HepG2 (cell line): ENCODE results near the gene FKBP1A. TPM values are rescaled to one million over a fixed set of nuclear protein-coding genes. Genes with fewer than 3 reads are reported as not detected.

Experiments
- ATAC-seq: fragments of 200-7000 bp; cut with Tn5 transposase; 3 replicates; pipeline ENCODE4 v1.9.1; 2020; ENCODE audit warnings: mild to moderate bottlenecking, moderate library complexity
- BruUV-seq: library from RNA; stranded (reverse); fragments of 400-500 nt; replicated peaks from 2 replicates; lab custom pipeline; 2021; lab: Mats Ljungman, UMichigan
- CTCF ChIA-PET: fragments of 300-600 bp; formaldehyde crosslinking; extraction: SDS; loops from one replicate; lab custom pipeline; 2021; ENCODE audit warnings: low total read pairs, inconsistent platforms, low intra/inter-chr PET ratio; lab: Yijun Ruan, JAX
- POLR2A ChIA-PET: fragments of 350-600 bp; sonication (Branson Sonifier 250); formaldehyde crosslinking; loops from one replicate; lab custom pipeline; 2020; ENCODE audit warnings: antibody characterized with exemption, inconsistent platforms; lab: Yijun Ruan, JAX
- DNase-seq: peaks from one replicate; pipeline ENCODE4 v3.0.0-alpha.2; 2015; ENCODE audit warnings: low spot score
- FAIRE-seq: peaks from 3 replicates; lab custom pipeline; 2011; peaks lifted over from hg19 to GRCh38; lab: Jason Lieb, UNC
- H2AFZ ChIP-seq: one replicate; pipeline ENCODE4 v1.6.1; 2011; ENCODE audit warnings: low read length, inconsistent platforms
- H3K27ac ChIP-seq: fragments of 300-600 bp; 3 replicates; pipeline ENCODE4 v1.8.0; 2011; ENCODE audit warnings: mixed run types, mild to moderate bottlenecking, mixed read lengths, low read length, inconsistent platforms; ENCODE audit not compliant: insufficient read depth; ENCODE audit errors: extremely low read length
- H3K27me3 ChIP-seq, 2 experiments: fragments of 200-600 bp in 1 of 2; 2 replicates in 1 of 2; 3 replicates in 1 of 2; pipeline versions ENCODE4 v1.6.0 to v1.8.0; 2011; ENCODE audit warnings: low read length in 2 of 2, mild to moderate bottlenecking in 2 of 2, moderate library complexity in 2 of 2, inconsistent platforms in 1 of 2; ENCODE audit not compliant: insufficient read depth in 2 of 2, control insufficient read depth in 1 of 2
- H3K36me3 ChIP-seq, 2 experiments: fragments of 200-600 bp in 1 of 2; replicated peaks in 1 of 2; 2 replicates in 1 of 2; 3 replicates in 1 of 2; pipeline versions ENCODE4 v1.5.1 to v1.8.0; 2011; ENCODE audit warnings: low read length in 2 of 2, inconsistent platforms in 1 of 2; ENCODE audit not compliant: insufficient read depth in 2 of 2, control insufficient read depth in 1 of 2
- H3K4me1 ChIP-seq: 2 replicates; pipeline ENCODE4 v1.5.1; 2012; ENCODE audit warnings: low read length, inconsistent platforms; ENCODE audit not compliant: insufficient read depth
- H3K4me2 ChIP-seq: 2 replicates; pipeline ENCODE4 v1.6.0; 2011; ENCODE audit warnings: low read depth, low read length, inconsistent platforms
- H3K4me3 ChIP-seq, 3 experiments: fragments of 200-600 bp in 1 of 3; sonication (generic), shearing (Covaris generic) in 1 of 3; replicated peaks in 1 of 3; 2 replicates each; pipeline ENCODE4 v1.5.1; 2011 to 2016; ENCODE audit warnings: low read length in 3 of 3, inconsistent platforms in 2 of 3, low read depth in 2 of 3, mild to moderate bottlenecking in 2 of 3, control low read depth in 1 of 3, mixed read lengths in 1 of 3; ENCODE audit not compliant: insufficient read depth in 1 of 3
- H3K79me2 ChIP-seq: one replicate; pipeline ENCODE4 v1.6.1; 2011; ENCODE audit warnings: low read length, inconsistent platforms; ENCODE audit not compliant: insufficient read depth
- H3K9ac ChIP-seq: 2 replicates; pipeline ENCODE4 v1.6.0; 2011; ENCODE audit warnings: mild to moderate bottlenecking, low read depth, low read length, inconsistent platforms; ENCODE audit not compliant: insufficient read depth
- H3K9me3 ChIP-seq: 2 replicates; pipeline ENCODE4 v1.5.1; 2012; ENCODE audit warnings: mild to moderate bottlenecking, low read length
- H4K20me1 ChIP-seq: 2 replicates; pipeline ENCODE4 v1.6.0; 2011; ENCODE audit warnings: inconsistent platforms, mild to moderate bottlenecking, low read length, moderate library complexity; ENCODE audit not compliant: insufficient read depth
- KDM4B ChIP-seq: sonication (generic); formaldehyde crosslinking; IDR thresholded peaks from 2 replicates; pipeline ENCODE4 v1.4.0; 2020; ENCODE audit warnings: missing genetic modification reagents
- NONO ChIP-seq, 2 experiments: fragments of 450-650 bp in 1 of 2; sonication (generic) in 1 of 2; formaldehyde crosslinking in 1 of 2; IDR thresholded peaks in 1 of 2; conservative IDR thresholded peaks in 1 of 2; 2 replicates each; pipeline versions ENCODE4 v1.6.1 to v1.8.0; 2017 to 2022; ENCODE audit warnings: mild to moderate bottlenecking in 1 of 2, missing genetic modification reagents in 1 of 2, moderate library complexity in 1 of 2
- RBFOX2 ChIP-seq: fragments of 200-400 bp; formaldehyde crosslinking; IDR thresholded peaks from 2 replicates; pipeline ENCODE4 v1.6.1; 2017; ENCODE audit warnings: low read depth, mild to moderate bottlenecking, low read length
- RBM22 ChIP-seq: fragments of 200-400 bp; formaldehyde crosslinking; optimal IDR thresholded peaks from 2 replicates; pipeline ENCODE3; 2017; ENCODE audit warnings: mild to moderate bottlenecking, low read length, moderate library complexity
- STAT5B ChIP-seq: sonication (generic); formaldehyde crosslinking; IDR thresholded peaks from 2 replicates; pipeline ENCODE4 v1.4.0; 2020; ENCODE audit warnings: missing genetic modification reagents
- TEAD2 ChIP-seq: sonication (generic); formaldehyde crosslinking; IDR thresholded peaks from 2 replicates; pipeline ENCODE4 v1.9.0; 2021; ENCODE audit warnings: missing genetic modification reagents
- ZNF501 ChIP-seq: sonication (generic); formaldehyde crosslinking; IDR thresholded peaks from 2 replicates; pipeline ENCODE4 v1.5.1; 2020; ENCODE audit warnings: mild to moderate bottlenecking, moderate library complexity, missing genetic modification reagents
- WGBS: methylation state at CpG from one replicate; pipeline ENCODE4 v1.1.6; 2017; ENCODE audit warnings: low lambda C conversion rate; 5-methylcytosine and 5-hydroxymethylcytosine counted together
- in situ Hi-C: cut with HindIII; loops from 2 replicates; pipeline ENCODE4 v1.10.0; 2017; ENCODE audit warnings: low pct_unique_long_range_greater_than_20kb; ENCODE audit not compliant: extremely low pct_ligation_motif_present
- intact Hi-C: fragments of 100-400 bp; cut with micrococcal nuclease; formaldehyde crosslinking; loops from one replicate; pipeline ENCODE4 v1.10.0; 2022; ENCODE audit not compliant: unreplicated experiment
- polyA plus RNA-seq, 8 experiments: library from polyadenylated mRNA; depleted of rRNA in 3 of 8; stranded (reverse) in 7 of 8; unstranded in 1 of 8; fragments of >200 nt; fragmentation: Illumina TruSeq in 4 of 8; extraction: Trizol in 4 of 8; gene quantifications; 2 replicates each; pipeline versions ENCODE4 v1.2.1 to v1.2.3, GENCODE V29; 2011 to 2016; ENCODE audit warnings: low read depth in 4 of 8, missing spikeins in 1 of 8, mixed read lengths in 1 of 8; ENCODE audit not compliant: insufficient read depth in 1 of 8
- total RNA-seq, 5 experiments: library from RNA; depleted of rRNA; stranded (reverse); fragments of >200 nt; fragmentation: Illumina TruSeq; extraction: Trizol; gene quantifications; 2 replicates each; pipeline ENCODE4 v1.2.3, GENCODE V29; 2016; ENCODE audit warnings: low read depth in 1 of 5
- TF ChIP-seq, protein P1 (sequence below): IDR thresholded peaks from 2 replicates; pipeline ENCODE4 v1.6.1; 2016; ENCODE audit warnings: mild to moderate bottlenecking, missing biosample characterization, missing genetic modification reagents
- TF ChIP-seq, protein P2 (sequence below): IDR thresholded peaks from 2 replicates; pipeline ENCODE4 v1.6.1; 2016; ENCODE audit warnings: missing biosample characterization, missing genetic modification reagents, low read depth
- TF ChIP-seq, protein P3 (sequence below): sonication (generic); formaldehyde crosslinking; IDR thresholded peaks from 2 replicates; pipeline ENCODE4 v1.5.0; 2020; ENCODE audit warnings: missing genetic modification reagents, mild to moderate bottlenecking, borderline replicate concordance
- TF ChIP-seq, protein P4 (sequence below): sonication (generic); formaldehyde crosslinking; IDR thresholded peaks from 2 replicates; pipeline ENCODE4 v1.4.0; 2020; ENCODE audit warnings: missing genetic modification reagents

FKBP1A gene
- total and polyA plus RNA-seq, 2 of the 13 experiments (the other 11 are each of a cell fraction or from before 2014, with no cell fraction given), result 119 to 468 TPM

DNA sequence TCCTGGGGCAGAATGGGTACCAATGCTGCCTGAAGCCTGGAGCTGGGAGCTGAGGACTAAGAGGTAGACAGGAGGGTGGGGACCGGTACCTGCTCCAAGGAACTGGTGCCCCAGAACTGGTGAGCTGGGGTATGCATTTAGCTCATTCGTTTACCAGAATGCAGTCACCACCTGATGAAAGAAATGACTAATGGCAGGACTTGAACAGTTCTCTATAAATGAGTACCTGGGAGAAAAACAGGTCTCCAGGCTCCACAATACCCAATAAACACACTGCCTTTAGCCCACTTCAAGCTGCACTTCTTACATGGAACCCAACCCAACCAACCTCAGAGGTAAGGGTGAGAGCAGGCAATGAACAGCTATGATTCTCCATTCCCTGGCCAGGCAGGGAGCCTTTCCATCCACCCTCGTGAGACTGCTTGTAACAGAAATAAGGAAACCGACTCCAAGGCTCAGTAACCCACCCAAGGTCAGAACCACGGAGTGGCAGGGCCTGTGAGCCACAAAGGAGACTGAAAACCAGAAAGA lies 15.4 kb downstream of the FKBP1A start:
- H3K36me3 ChIP-seq, result peaks cover 23 to 44% of the 10 kb centered on the region in 2 experiments
- BruUV-seq, result no TSS peak
- no peak overlapping the region for H2AFZ ChIP-seq
- peaks cover 80% of the 10 kb centered on the region for H3K79me2 ChIP-seq
- intact Hi-C loops (no loop called here), in situ Hi-C loops (no loop called here)
- H3K9me3 ChIP-seq, result no peaks in the 10 kb centered on the region
- TF ChIP-seq KDM4B (CRISPR knock-in tag) (no peak), TEAD2 (CRISPR knock-in tag) (no peak), ZNF501 (CRISPR knock-in tag) (peak; percentile 56; the same call in 1 of the 2 replicates), STAT5B (CRISPR knock-in tag) (no peak), NONO (IDR thresholded peaks at IDR 0.05) (no peak), NONO (CRISPR knock-in tag; conservative IDR thresholded peaks at IDR 0.05) (0 out of 2 replicates have a peak, but pooled peaks have one; percentile 27), RBM22 (peak; percentile 84), RBFOX2 (no peak)
- TF ChIP-seq, protein P1, sequence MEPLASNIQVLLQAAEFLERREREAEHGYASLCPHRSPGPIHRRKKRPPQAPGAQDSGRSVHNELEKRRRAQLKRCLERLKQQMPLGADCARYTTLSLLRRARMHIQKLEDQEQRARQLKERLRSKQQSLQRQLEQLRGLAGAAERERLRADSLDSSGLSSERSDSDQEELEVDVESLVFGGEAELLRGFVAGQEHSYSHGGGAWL (CRISPR knock-in tag), result no peak
- TF ChIP-seq, protein P2, sequence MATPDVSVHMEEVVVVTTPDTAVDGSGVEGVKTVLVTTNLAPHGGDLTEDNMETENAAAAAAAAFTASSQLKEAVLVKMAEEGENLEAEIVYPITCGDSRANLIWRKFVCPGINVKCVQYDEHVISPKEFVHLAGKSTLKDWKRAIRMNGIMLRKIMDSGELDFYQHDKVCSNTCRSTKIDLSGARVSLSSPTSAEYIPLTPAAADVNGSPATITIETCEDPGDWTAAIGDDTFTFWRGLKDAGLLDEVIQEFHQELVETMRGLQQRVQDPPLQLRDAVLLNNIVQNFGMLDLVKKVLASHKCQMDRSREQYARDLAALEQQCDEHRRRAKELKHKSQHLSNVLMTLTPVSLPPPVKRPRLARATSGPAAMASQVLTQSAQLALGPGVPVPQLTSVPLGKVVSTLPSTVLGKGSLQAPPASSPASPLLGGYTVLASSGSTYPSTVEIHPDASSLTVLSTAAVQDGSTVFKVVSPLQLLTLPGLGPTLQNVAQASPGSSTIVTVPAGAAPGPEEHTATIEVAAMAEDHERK (CRISPR knock-in tag), result no peak
- TF ChIP-seq, protein P3, sequence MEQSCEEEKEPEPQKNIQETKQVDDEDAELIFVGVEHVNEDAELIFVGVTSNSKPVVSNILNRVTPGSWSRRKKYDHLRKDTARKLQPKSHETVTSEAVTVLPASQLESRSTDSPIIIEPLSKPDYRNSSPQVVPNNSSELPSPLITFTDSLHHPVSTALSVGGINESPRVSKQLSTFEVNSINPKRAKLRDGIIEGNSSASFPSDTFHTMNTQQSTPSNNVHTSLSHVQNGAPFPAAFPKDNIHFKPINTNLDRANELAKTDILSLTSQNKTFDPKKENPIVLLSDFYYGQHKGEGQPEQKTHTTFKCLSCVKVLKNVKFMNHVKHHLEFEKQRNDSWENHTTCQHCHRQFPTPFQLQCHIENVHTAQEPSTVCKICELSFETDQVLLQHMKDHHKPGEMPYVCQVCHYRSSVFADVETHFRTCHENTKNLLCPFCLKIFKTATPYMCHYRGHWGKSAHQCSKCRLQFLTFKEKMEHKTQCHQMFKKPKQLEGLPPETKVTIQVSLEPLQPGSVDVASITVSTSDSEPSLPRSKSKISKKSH (CRISPR knock-in tag), result 0 out of 2 replicates have a peak, but pooled peaks have one; percentile 16
- TF ChIP-seq, protein P4, sequence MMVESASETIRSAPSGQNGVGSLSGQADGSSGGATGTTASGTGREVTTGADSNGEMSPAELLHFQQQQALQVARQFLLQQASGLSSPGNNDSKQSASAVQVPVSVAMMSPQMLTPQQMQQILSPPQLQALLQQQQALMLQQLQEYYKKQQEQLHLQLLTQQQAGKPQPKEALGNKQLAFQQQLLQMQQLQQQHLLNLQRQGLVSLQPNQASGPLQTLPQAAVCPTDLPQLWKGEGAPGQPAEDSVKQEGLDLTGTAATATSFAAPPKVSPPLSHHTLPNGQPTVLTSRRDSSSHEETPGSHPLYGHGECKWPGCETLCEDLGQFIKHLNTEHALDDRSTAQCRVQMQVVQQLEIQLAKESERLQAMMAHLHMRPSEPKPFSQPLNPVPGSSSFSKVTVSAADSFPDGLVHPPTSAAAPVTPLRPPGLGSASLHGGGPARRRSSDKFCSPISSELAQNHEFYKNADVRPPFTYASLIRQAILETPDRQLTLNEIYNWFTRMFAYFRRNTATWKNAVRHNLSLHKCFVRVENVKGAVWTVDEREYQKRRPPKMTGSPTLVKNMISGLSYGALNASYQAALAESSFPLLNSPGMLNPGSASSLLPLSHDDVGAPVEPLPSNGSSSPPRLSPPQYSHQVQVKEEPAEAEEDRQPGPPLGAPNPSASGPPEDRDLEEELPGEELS (CRISPR knock-in tag), result 0 out of 2 replicates have a peak, but pooled peaks have one; percentile 11
- 97% methylated on average over 5 of the region's 5 CpGs for WGBS
- CTCF ChIA-PET, result no interaction called here
- DNase-seq (no peak), FAIRE-seq (no peak), ATAC-seq (no peak)
- H4K20me1 ChIP-seq, result peaks cover 75% of the 10 kb centered on the region
- POLR2A ChIA-PET, result interaction anchor here (1.3 kb wide), 1 partner anchor 52 kb away, joined by 4 read pairs; no protein-coding TSS in a partner anchor
- no peak overlapping the region for H3K9ac ChIP-seq
- H3K4me3 ChIP-seq, result no peak overlapping the region
- peaks cover 54% of the 10 kb centered on the region for H3K4me1 ChIP-seq
- H3K4me2 ChIP-seq, result no peak overlapping the region
- no peaks in the 10 kb centered on the region for H3K27me3 ChIP-seq
- peak overlapping the region; percentile 4 for H3K27ac ChIP-seq
